IMR-90 (cell line): Measurements from ENCODE around the gene GDPD3. TPM values are rescaled to one million over a fixed set of nuclear protein-coding genes. Genes with fewer than 3 reads are reported as not detected.
A peak's percentile ranks its signal among the peaks of the same experiment; 100 is the strongest.

Source experiments
- ATAC-seq: fragments of 200-7000 bp; cut with Tn5 transposase; 2 replicates; pipeline ENCODE4 v1.9.1; 2020; ENCODE audit warnings: low read depth, mild to moderate bottlenecking, moderate library complexity
- BruUV-seq: library from RNA; stranded (reverse); fragments of 400-500 nt; replicated peaks from 2 replicates; lab custom pipeline; 2021; lab: Mats Ljungman, UMichigan
- CTCF ChIA-PET: fragments of 300-600 bp; formaldehyde crosslinking; extraction: SDS; loops from one replicate; lab custom pipeline; 2021; ENCODE audit warnings: antibody characterized with exemption; lab: Yijun Ruan, JAX
- POLR2A ChIA-PET: fragments of 300-600 bp; sonication (Branson Sonifier 250); formaldehyde crosslinking; loops from one replicate; lab custom pipeline; 2022; ENCODE audit warnings: antibody characterized with exemption; ENCODE audit not compliant: unreplicated experiment; lab: Charles Lee
- DNase-seq: peaks from one replicate; pipeline ENCODE4 v3.0.0; 2013
- H2AFZ ChIP-seq: replicated peaks from 2 replicates; pipeline ENCODE3; 2013; ENCODE audit warnings: low read length, mild to moderate bottlenecking; ENCODE audit not compliant: poor library complexity
- H2AK5ac ChIP-seq: 2 replicates; pipeline ENCODE4 v1.6.1; 2013; ENCODE audit warnings: low read depth, low read length, inconsistent platforms
- H2AK9ac ChIP-seq: replicated peaks from 2 replicates; pipeline ENCODE3; 2013; ENCODE audit warnings: mild to moderate bottlenecking, low read depth, low read length, moderate library complexity; ENCODE audit not compliant: poor library complexity
- H2BK120ac ChIP-seq: 2 replicates; pipeline ENCODE4 v1.6.1; 2013; ENCODE audit warnings: low read depth, low read length, inconsistent platforms
- H2BK15ac ChIP-seq: 3 replicates; pipeline ENCODE4 v1.6.1; 2013; ENCODE audit warnings: low read depth, low read length, inconsistent platforms
- H2BK20ac ChIP-seq: 2 replicates; pipeline ENCODE4 v1.6.1; 2013; ENCODE audit warnings: low read depth, mild to moderate bottlenecking, inconsistent platforms, low read length, moderate library complexity
- H2BK5ac ChIP-seq: 2 replicates; pipeline ENCODE4 v1.6.1; 2013; ENCODE audit warnings: mild to moderate bottlenecking, low read depth, low read length, inconsistent platforms; ENCODE audit not compliant: poor library complexity, severe bottlenecking
- H3K14ac ChIP-seq: replicated peaks from 2 replicates; pipeline ENCODE4 v1.6.1; 2013; ENCODE audit warnings: low read depth, low read length, inconsistent platforms
- H3K18ac ChIP-seq: 2 replicates; pipeline ENCODE4 v1.6.1; 2013; ENCODE audit warnings: low read depth, low read length, control low read depth
- H3K23ac ChIP-seq: 2 replicates; pipeline ENCODE4 v1.6.1; 2013; ENCODE audit warnings: low read depth, low read length, inconsistent platforms
- H3K27ac ChIP-seq: 2 replicates; pipeline ENCODE4 v1.5.1; 2013; ENCODE audit warnings: mild to moderate bottlenecking, control low read depth, low read length; ENCODE audit not compliant: insufficient read depth
- H3K27me3 ChIP-seq: 2 replicates; pipeline ENCODE4 v1.6.1; 2013; ENCODE audit warnings: low read length; ENCODE audit not compliant: control insufficient read depth, insufficient read depth
- H3K36me3 ChIP-seq: 2 replicates; pipeline ENCODE4 v1.6.1; 2013; ENCODE audit warnings: low read length, mixed read lengths; ENCODE audit not compliant: control insufficient read depth, insufficient read depth
- H3K4ac ChIP-seq: 2 replicates; pipeline ENCODE4 v1.6.1; 2013; ENCODE audit warnings: low read depth, low read length, inconsistent platforms
- H3K4me1 ChIP-seq: 2 replicates; pipeline ENCODE4 v1.6.1; 2013; ENCODE audit warnings: low read length, mixed read lengths; ENCODE audit not compliant: control insufficient read depth, insufficient read depth
- H3K4me2 ChIP-seq: 2 replicates; pipeline ENCODE4 v1.6.1; 2013; ENCODE audit warnings: low read depth, mild to moderate bottlenecking, control low read depth, low read length, moderate library complexity
- H3K4me3 ChIP-seq: 2 replicates; pipeline ENCODE4 v1.5.1; 2013; ENCODE audit warnings: low read depth, mild to moderate bottlenecking, control low read depth, low read length, moderate library complexity; ENCODE audit not compliant: insufficient read depth
- H3K56ac ChIP-seq: 2 replicates; pipeline ENCODE4 v1.6.1; 2013; ENCODE audit warnings: low read length, inconsistent platforms; ENCODE audit not compliant: insufficient read depth; ENCODE audit errors: extremely low read depth
- H3K79me1 ChIP-seq, 2 experiments: 2 replicates each; pipeline ENCODE4 v1.6.1; 2013; ENCODE audit warnings: low read length in 2 of 2, inconsistent platforms in 1 of 2, low read depth in 1 of 2
- H3K9ac ChIP-seq: 2 replicates; pipeline ENCODE4 v1.6.1; 2013; ENCODE audit warnings: low read depth, low read length, control low read depth
- H3K9me1 ChIP-seq: 2 replicates; pipeline ENCODE4 v1.6.1; 2013; ENCODE audit warnings: low read length, inconsistent platforms; ENCODE audit not compliant: insufficient read depth
- H3K9me3 ChIP-seq: 2 replicates; pipeline ENCODE4 v1.6.1; 2013; ENCODE audit warnings: low read length; ENCODE audit not compliant: control insufficient read depth, insufficient read depth
- H4K20me1 ChIP-seq: 2 replicates; pipeline ENCODE4 v1.6.1; 2013; ENCODE audit warnings: low read length, inconsistent platforms; ENCODE audit not compliant: insufficient read depth
- H4K5ac ChIP-seq: 2 replicates; pipeline ENCODE4 v1.6.1; 2013; ENCODE audit warnings: mild to moderate bottlenecking, low read depth, low read length, control low read depth
- H4K8ac ChIP-seq, 2 experiments: 2 replicates each; pipeline ENCODE4 v1.6.1; 2013; ENCODE audit warnings: low read depth in 2 of 2, low read length in 2 of 2, control low read depth in 1 of 2, inconsistent platforms in 1 of 2
- H4K91ac ChIP-seq: 2 replicates; pipeline ENCODE4 v1.6.1; 2013; ENCODE audit warnings: low read depth, low read length, inconsistent platforms; ENCODE audit not compliant: insufficient read depth
- MAFK ChIP-seq: IDR thresholded peaks from 2 replicates; pipeline ENCODE4 v1.6.1; 2012; ENCODE audit warnings: low read depth, low read length, improper control_type of control experiment
- WGBS, 2 experiments: methylation state at CpG; one replicate each; pipeline versions ENCODE4 v1.1.5 to v1.1.7; 2013; ENCODE audit warnings: missing lambda C conversion rate in 2 of 2; ENCODE audit not compliant: insufficient read length in 1 of 2; ENCODE audit errors: extremely low coverage in 2 of 2; 5-methylcytosine and 5-hydroxymethylcytosine counted together
- dilution Hi-C: fragments of 300-500 bp; cut with HindIII; formaldehyde crosslinking; loops from one replicate; pipeline ENCODE4 v1.14.3; 2018; ENCODE audit warnings: low sequenced_read_pairs; ENCODE audit not compliant: unreplicated experiment
- in situ Hi-C: fragments of 300-500 bp; cut with MboI; formaldehyde crosslinking; loops from 3 replicates; pipeline ENCODE4 v1.14.3; 2019; ENCODE audit warnings: low sequenced_read_pairs, inconsistent platforms, mixed read lengths
- intact Hi-C: fragments of 100-400 bp; cut with micrococcal nuclease; formaldehyde crosslinking; loops from 2 replicates; pipeline ENCODE4 v1.10.0; 2022
- polyA plus RNA-seq, 3 experiments: library from polyadenylated mRNA; depleted of rRNA; stranded (reverse); fragments of >200 nt; gene quantifications; 2 replicates each; pipeline ENCODE4 v1.2.3, GENCODE V29; 2012; ENCODE audit warnings: low replicate concordance in 1 of 3
- total RNA-seq: library from RNA; depleted of rRNA; stranded (reverse); fragments of >200 nt; gene quantifications from 2 replicates; pipeline ENCODE4 v1.2.3, GENCODE V29; 2012
- TF ChIP-seq, protein P1 (sequence below): fragments of 150-350 bp; IDR thresholded peaks from 2 replicates; pipeline ENCODE4 v1.6.1; 2016; ENCODE audit warnings: low read depth, mild to moderate bottlenecking, low read length, moderate library complexity, borderline replicate concordance
- TF ChIP-seq, protein P2 (sequence below): conservative IDR thresholded peaks from 2 replicates; pipeline ENCODE4 v1.5.1; 2012; ENCODE audit warnings: mild to moderate bottlenecking, low read depth, low read length, improper control_type of control experiment

GDPD3 gene
- total and polyA plus RNA-seq, 2 of the 4 experiments (the other 2 are of a cell fraction), result under 0.01 to 19.5 TPM

DNA sequence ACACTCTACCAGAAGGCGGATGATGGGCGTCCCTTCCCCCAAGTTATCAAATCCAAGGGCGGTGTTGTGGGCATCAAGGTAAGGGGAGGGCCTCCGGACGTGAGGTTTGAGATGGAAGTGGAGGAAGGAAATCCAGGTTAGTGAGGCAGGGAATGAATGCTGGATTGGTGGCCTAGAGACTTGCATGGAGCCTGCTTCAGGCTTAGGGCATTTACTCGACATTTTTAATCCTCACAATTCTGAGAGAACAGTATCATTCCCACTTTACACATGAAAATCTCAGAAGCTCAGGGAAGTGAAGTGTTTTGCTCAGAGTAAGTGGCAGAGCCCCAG is 45.8 kb downstream of the GDPD3 start:
- POLR2A ChIA-PET, result no interaction called here

More for the DNA sequence above, 45.8 kb downstream of the GDPD3 start:
- Histone ChIP-seq H2AFZ (no peak overlapping the region), H4K5ac (no peak overlapping the region), H4K20me1 (peaks cover 65% of the 10 kb centered on the region), H2BK15ac (no peak overlapping the region), H3K27me3 (no peaks in the 10 kb centered on the region), H3K27ac (peak overlapping the region; percentile 10; the same call in 1 of the 2 replicates), H3K18ac (no peak overlapping the region), H3K4me3 (peak overlapping the region; percentile 85), H4K8ac (no peak overlapping the region), H2AK5ac (no peak overlapping the region), H3K9me1 (peaks cover 23% of the 10 kb centered on the region), H3K79me1 (peaks cover 30 to 68% of the 10 kb centered on the region in 2 experiments), H3K14ac (peak overlapping the region; percentile 98; the same call in 1 of the 2 replicates), H4K91ac (no peak overlapping the region), H3K9me3 (no peaks in the 10 kb centered on the region), H3K4me1 (peaks cover 32% of the 10 kb centered on the region), H3K4me2 (peak overlapping the region; percentile 96), H2BK5ac (peak overlapping the region; percentile 11), H2BK20ac (no peak overlapping the region), H3K9ac (peak overlapping the region; percentile 96), H3K4ac (no peak overlapping the region), H2BK120ac (no peak overlapping the region), H2AK9ac (no peak overlapping the region), H3K36me3 (peaks cover 56% of the 10 kb centered on the region), H3K23ac (peak overlapping the region; percentile 49), H3K56ac (no peak overlapping the region)
- TF ChIP-seq, protein P1, sequence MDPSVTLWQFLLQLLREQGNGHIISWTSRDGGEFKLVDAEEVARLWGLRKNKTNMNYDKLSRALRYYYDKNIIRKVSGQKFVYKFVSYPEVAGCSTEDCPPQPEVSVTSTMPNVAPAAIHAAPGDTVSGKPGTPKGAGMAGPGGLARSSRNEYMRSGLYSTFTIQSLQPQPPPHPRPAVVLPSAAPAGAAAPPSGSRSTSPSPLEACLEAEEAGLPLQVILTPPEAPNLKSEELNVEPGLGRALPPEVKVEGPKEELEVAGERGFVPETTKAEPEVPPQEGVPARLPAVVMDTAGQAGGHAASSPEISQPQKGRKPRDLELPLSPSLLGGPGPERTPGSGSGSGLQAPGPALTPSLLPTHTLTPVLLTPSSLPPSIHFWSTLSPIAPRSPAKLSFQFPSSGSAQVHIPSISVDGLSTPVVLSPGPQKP, result no peak
- TF ChIP-seq, protein P2, sequence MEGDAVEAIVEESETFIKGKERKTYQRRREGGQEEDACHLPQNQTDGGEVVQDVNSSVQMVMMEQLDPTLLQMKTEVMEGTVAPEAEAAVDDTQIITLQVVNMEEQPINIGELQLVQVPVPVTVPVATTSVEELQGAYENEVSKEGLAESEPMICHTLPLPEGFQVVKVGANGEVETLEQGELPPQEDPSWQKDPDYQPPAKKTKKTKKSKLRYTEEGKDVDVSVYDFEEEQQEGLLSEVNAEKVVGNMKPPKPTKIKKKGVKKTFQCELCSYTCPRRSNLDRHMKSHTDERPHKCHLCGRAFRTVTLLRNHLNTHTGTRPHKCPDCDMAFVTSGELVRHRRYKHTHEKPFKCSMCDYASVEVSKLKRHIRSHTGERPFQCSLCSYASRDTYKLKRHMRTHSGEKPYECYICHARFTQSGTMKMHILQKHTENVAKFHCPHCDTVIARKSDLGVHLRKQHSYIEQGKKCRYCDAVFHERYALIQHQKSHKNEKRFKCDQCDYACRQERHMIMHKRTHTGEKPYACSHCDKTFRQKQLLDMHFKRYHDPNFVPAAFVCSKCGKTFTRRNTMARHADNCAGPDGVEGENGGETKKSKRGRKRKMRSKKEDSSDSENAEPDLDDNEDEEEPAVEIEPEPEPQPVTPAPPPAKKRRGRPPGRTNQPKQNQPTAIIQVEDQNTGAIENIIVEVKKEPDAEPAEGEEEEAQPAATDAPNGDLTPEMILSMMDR, result no peak
- no peak for TF ChIP-seq MAFK
- BruUV-seq, result no TSS peak
- no peak for ATAC-seq
- CTCF ChIA-PET, result no interaction called here
- no peak for DNase-seq
- dilution Hi-C loops (no loop called here), intact Hi-C loops (no loop called here), in situ Hi-C loops (no loop called here)
- WGBS, 2 experiments, result no CpG with 5 or more reads among the region's 6 CpGs
